Measurements from ENCODE around the gene TNS4. TPM values are rescaled to one million over a fixed set of nuclear protein-coding genes. Genes with fewer than 3 reads are reported as not detected.
A peak's percentile ranks its signal among the peaks of the same experiment; 100 is the strongest.

TNS4 gene
- total and polyA plus RNA-seq, 2 of the 4 experiments (the other 2 are of a cell fraction): not detected

DNA sequence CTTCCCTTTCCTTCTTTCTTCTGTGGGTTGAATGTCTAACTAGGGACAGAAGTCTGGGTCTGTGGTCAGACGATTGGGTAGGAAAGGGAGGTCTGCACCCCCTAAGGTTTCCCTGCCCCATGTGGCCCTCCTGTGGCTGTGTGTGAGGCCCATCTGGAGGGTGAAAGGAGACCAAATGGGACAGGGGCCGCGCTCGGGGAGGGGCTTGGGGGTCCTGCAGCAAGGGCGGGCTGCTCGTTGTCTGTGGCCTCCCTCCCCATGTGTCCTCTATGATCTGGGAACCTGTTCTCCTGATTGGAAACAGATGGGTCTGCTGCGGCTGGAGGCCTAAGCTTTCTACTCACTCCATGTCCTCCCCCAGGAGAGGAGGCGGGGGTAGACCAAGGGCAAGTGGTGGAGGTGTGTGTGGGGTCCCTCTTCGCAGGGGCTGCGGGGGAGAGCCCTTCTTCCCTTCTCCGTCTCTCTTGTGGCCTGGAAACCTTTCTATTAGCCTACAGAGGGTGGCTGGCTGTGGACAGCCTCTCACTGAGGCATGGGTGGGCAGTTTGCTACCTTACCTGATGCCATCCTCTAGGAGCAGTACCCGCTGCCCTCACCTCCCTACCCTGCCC, 39.6 kb downstream of the TNS4 start:
- intact Hi-C loops (cut with micrococcal nuclease): no loop called here
- no CpG with 5 or more reads among the region's 12 CpGs for WGBS, 2 experiments (ENCODE audit: extremely low coverage in 2 of 2, insufficient read length in 1 of 2)
- peak overlapping the region; percentile 36; the same call in 1 of the 2 replicates for H3K27ac ChIP-seq (ENCODE audit: insufficient read depth, low read length)

More for the DNA sequence above, 39.6 kb downstream of the TNS4 start:
- no peak overlapping the region for H3K9ac ChIP-seq (ENCODE audit: low read depth, low read length)
- no TSS peak for BruUV-seq (replicated peaks)
- H3K9me1 ChIP-seq (ENCODE audit: insufficient read depth, low read length): peaks cover 31% of the 10 kb centered on the region
- POLR2A ChIA-PET (ENCODE audit: unreplicated experiment): no interaction called here
- H3K14ac ChIP-seq (replicated peaks; ENCODE audit: low read depth, low read length): peak overlapping the region; percentile 41; the same call in 1 of the 2 replicates
- no peak overlapping the region for H3K23ac ChIP-seq (ENCODE audit: low read depth, low read length)
- H3K79me1 ChIP-seq (ENCODE audit: low read depth in 1 of 2, low read length in 2 of 2): peaks cover 0 to 21% of the 10 kb centered on the region in 2 experiments; a peak in 2 of 4 replicates
- DNase-seq (no peak), ATAC-seq (ENCODE audit: low read depth) (peak; percentile 1)
- H3K4ac ChIP-seq (ENCODE audit: low read depth, low read length): peak overlapping the region; percentile 26; the same call in 1 of the 2 replicates
- dilution Hi-C loops (cut with HindIII; ENCODE audit: low sequenced_read_pairs, unreplicated experiment): no loop called here
- H2BK20ac ChIP-seq (ENCODE audit: low read depth, low read length): no peak overlapping the region; the same call in 1 of the 2 replicates
- 0 out of 4 replicates have a peak overlapping the region, but pooled peaks of 1 of the 2 experiments have one; percentile 10 for H4K8ac ChIP-seq (ENCODE audit: low read depth in 2 of 2, low read length in 2 of 2)
- no peak overlapping the region for H3K56ac ChIP-seq (ENCODE audit: extremely low read depth, insufficient read depth, low read length)
- in situ Hi-C loops (cut with MboI; ENCODE audit: low sequenced_read_pairs): no loop called here
- peak overlapping the region; percentile 22; the same call in 1 of the 2 replicates for H4K91ac ChIP-seq (ENCODE audit: insufficient read depth, low read depth, low read length)
- H3K4me3 ChIP-seq (ENCODE audit: insufficient read depth, low read depth, low read length): no peak overlapping the region
- TF ChIP-seq POLR2A (IDR thresholded peaks at IDR 0.05; ENCODE audit: low read depth, low read length) (no peak; the same call in 1 of the 2 replicates), CHD1 (IDR thresholded peaks at IDR 0.05; ENCODE audit: low read depth, low read length) (no peak), SMC3 (IDR thresholded peaks at IDR 0.05; ENCODE audit: low read depth, low read length) (no peak), MAFK (IDR thresholded peaks at IDR 0.05; ENCODE audit: low read depth, low read length) (no peak), MAZ (IDR thresholded peaks at IDR 0.05; ENCODE audit: borderline replicate concordance, low read depth, low read length) (peak; percentile 35; the same call in 1 of the 2 replicates), MXI1 (IDR thresholded peaks at IDR 0.05; ENCODE audit: borderline replicate concordance, low read depth, low read length) (no peak)
- no peak overlapping the region for H3K18ac ChIP-seq (ENCODE audit: low read depth, low read length)
- no peak overlapping the region for H2BK15ac ChIP-seq (ENCODE audit: low read depth, low read length)
- H3K9me3 ChIP-seq (ENCODE audit: control insufficient read depth, insufficient read depth, low read length): no peaks in the 10 kb centered on the region
- peaks cover 29% of the 10 kb centered on the region for H4K20me1 ChIP-seq (ENCODE audit: insufficient read depth, low read length)
- no peak overlapping the region for H3K4me2 ChIP-seq (ENCODE audit: low read depth, low read length)
- H3K27me3 ChIP-seq (ENCODE audit: control insufficient read depth, insufficient read depth, low read length): no peaks in the 10 kb centered on the region
- H2BK5ac ChIP-seq (ENCODE audit: low read depth, low read length, poor library complexity, severe bottlenecking): peak overlapping the region; percentile 37
- CTCF ChIA-PET: interaction anchor here (1.5 kb wide), 1 partner anchor 96 kb away, joined by 4 read pairs; no protein-coding TSS in a partner anchor
- no peak overlapping the region for H2BK120ac ChIP-seq (ENCODE audit: low read depth, low read length)
- H2AFZ ChIP-seq (replicated peaks; ENCODE audit: low read length, poor library complexity): peak overlapping the region; percentile 33
- peaks cover 22% of the 10 kb centered on the region for H3K4me1 ChIP-seq (ENCODE audit: control insufficient read depth, insufficient read depth, low read length)
- peak overlapping the region; percentile 65 for H2AK9ac ChIP-seq (replicated peaks; ENCODE audit: low read depth, low read length, poor library complexity)
- H2AK5ac ChIP-seq (ENCODE audit: low read depth, low read length): peak overlapping the region; percentile 51; the same call in 1 of the 2 replicates
- H4K5ac ChIP-seq (ENCODE audit: low read depth, low read length): no peak overlapping the region
- H3K36me3 ChIP-seq (ENCODE audit: control insufficient read depth, insufficient read depth, low read length): peaks cover 25% of the 10 kb centered on the region
